Stomach (tissue), 9 donors: ENCODE measurements around the gene AUTS2. TPM values are rescaled to one million over a fixed set of nuclear protein-coding genes. Genes with fewer than 3 reads are reported as not detected.

Experiments
- DNase-seq, 2 donors: peaks; one replicate each; pipeline versions ENCODE4 v3.0.0 to v3.0.0-alpha.2; 2013 to 2019
- H3K27ac ChIP-seq, 5 donors: fragments of 200-600 bp in 4 of 5; sonication (generic) in 4 of 5; one replicate each; pipeline ENCODE4 v1.5.1; 2013 to 2019; ENCODE audit warnings: mild to moderate bottlenecking in 1 of 5, moderate library complexity in 1 of 5
- H3K27me3 ChIP-seq, 3 donors: fragments of 200-600 bp; sonication (generic); one replicate each; pipeline ENCODE4 v1.5.1; 2017 to 2019; ENCODE audit warnings: mixed run types in 1 of 3
- H3K36me3 ChIP-seq, 4 donors: fragments of 200-600 bp; sonication (generic); 1 replicate in 3 of 4; 2 replicates in 1 of 4; pipeline ENCODE4 v1.5.1; 2016 to 2019
- H3K4me1 ChIP-seq, 4 donors: fragments of 200-600 bp; sonication (generic); one replicate each; pipeline ENCODE4 v1.5.1; 2016 to 2019
- H3K4me3 ChIP-seq, 4 donors: fragments of 200-600 bp; sonication (generic) in 3 of 4; one replicate each; pipeline ENCODE4 v1.5.1; 2016 to 2019; ENCODE audit warnings: mild to moderate bottlenecking in 1 of 4
- H3K9me3 ChIP-seq, 4 donors: fragments of 200-600 bp; sonication (generic); one replicate each; pipeline ENCODE4 v1.5.1; 2016 to 2019
- CTCF ChIP-seq, 7 experiments: fragments of 450-650 bp in 4 of 7; fragments of 200-600 bp in 3 of 7; sonication (generic) in 3 of 7; IDR thresholded peaks; one replicate each; pipeline ENCODE4 v1.5.1; 2016 to 2019; ENCODE audit warnings: antibody characterized with exemption in 7 of 7, control low read depth in 2 of 7, mild to moderate bottlenecking in 1 of 7
- EP300 ChIP-seq: sonication (generic); formaldehyde crosslinking; IDR thresholded peaks from one replicate; pipeline ENCODE4 v1.6.1; 2017; ENCODE audit warnings: antibody characterized with exemption
- POLR2A ChIP-seq, 4 donors: fragments of 450-650 bp; IDR thresholded peaks; one replicate each; pipeline ENCODE4 v1.6.1; 2016; ENCODE audit warnings: antibody characterized with exemption in 4 of 4, control low read depth in 2 of 4, mild to moderate bottlenecking in 1 of 4, moderate library complexity in 1 of 4
- POLR2AphosphoS5 ChIP-seq, 3 donors: sonication (generic); formaldehyde crosslinking; IDR thresholded peaks; one replicate each; pipeline ENCODE4 v1.6.1; 2016; ENCODE audit warnings: antibody characterized with exemption in 3 of 3
- WGBS, 5 donors: extraction: QIAGEN DNeasy Blood & Tissue Kit in 3 of 5; methylation state at CpG; one replicate each; pipeline versions ENCODE4 v1.1.5 to v1.1.7; 2013 to 2018; 5-methylcytosine and 5-hydroxymethylcytosine counted together
- intact Hi-C: fragments of 100-400 bp; cut with DNase I; formaldehyde crosslinking; loops from one replicate; pipeline ENCODE4 v1.15.1; 2023; ENCODE audit warnings: low total_unique reads
- polyA plus RNA-seq, 3 donors: library from polyadenylated mRNA; stranded (reverse); fragments of 200-250 nt; gene quantifications; one replicate each; pipeline ENCODE4 v1.2.3, GENCODE V29; 2013
- total RNA-seq, 5 donors: library from RNA; depleted of rRNA; stranded (reverse); fragments of >200 nt; gene quantifications; one replicate each; pipeline versions ENCODE4 v1.1.0 to v1.2.3, GENCODE V29; 2014 to 2016
- donor health status: healthy with polysubstance abuse.
- donor health status: Bipolar disorder and iron deficiency.
- donor health status: healthy.

The AUTS2 gene
- total and polyA plus RNA-seq, 8 donors: 3.8 to 90.3 (median 38.1) TPM

- intact Hi-C loops: no loop called here
These were observed 455.1 kb downstream of the AUTS2 start for GRCh38 chr7:70053421-70053820.

GRCh38 chr7:70053989-70054388 is 455.7 kb downstream of the AUTS2 start:
- Histone ChIP-seq H3K9me3 (no peaks in the 10 kb centered on the region), H3K27me3 (no peaks in the 10 kb centered on the region), H3K27ac (no peak overlapping the region), H3K4me3 (no peak overlapping the region), H3K4me1 (peaks cover 0 to 23% (median 0%) of the 10 kb centered on the region in 4 donors), H3K36me3 (no peaks in the 10 kb centered on the region)
- DNase-seq: no peak
- TF ChIP-seq POLR2A (IDR thresholded peaks at IDR 0.05): no peak
- TF ChIP-seq CTCF (IDR thresholded peaks at IDR 0.05): no peak
- no peak for TF ChIP-seq POLR2AphosphoS5 (IDR thresholded peaks at IDR 0.05)
- no peak for TF ChIP-seq EP300
- WGBS, 5 donors: 79 to 100% (median 92%) methylated on average over 1 of the region's 1 CpG
- intact Hi-C loops: no loop called here

More at GRCh38 chr7:70053421-70053820, 455.1 kb downstream of the AUTS2 start:
- Histone ChIP-seq H3K4me1 (peaks cover 0 to 23% (median 0%) of the 10 kb centered on the region in 4 donors), H3K36me3 (no peaks in the 10 kb centered on the region), H3K27ac (no peak overlapping the region), H3K4me3 (no peak overlapping the region), H3K27me3 (no peaks in the 10 kb centered on the region), H3K9me3 (no peaks in the 10 kb centered on the region)
- DNase-seq: no peak
- 89 to 93% (median 91%) methylated on average over 2 of the region's 2 CpGs for WGBS, 5 donors
- TF ChIP-seq CTCF (IDR thresholded peaks at IDR 0.05) (no peak), POLR2A (IDR thresholded peaks at IDR 0.05) (no peak), EP300 (no peak), POLR2AphosphoS5 (IDR thresholded peaks at IDR 0.05) (no peak)

- no peaks in the 10 kb centered on the region for H3K36me3 ChIP-seq
- no peaks in the 10 kb centered on the region for H3K27me3 ChIP-seq
- H3K4me3 ChIP-seq: no peak overlapping the region
- intact Hi-C loops: no loop called here
- no peak for DNase-seq
- 28 to 69% (median 48%) methylated on average over 1 of the region's 1 CpG for WGBS, 5 donors
- no peak for TF ChIP-seq CTCF (IDR thresholded peaks at IDR 0.05)
- TF ChIP-seq POLR2AphosphoS5 (IDR thresholded peaks at IDR 0.05): no peak
- no peak for TF ChIP-seq POLR2A (IDR thresholded peaks at IDR 0.05)
- no peak for TF ChIP-seq EP300
- no peak overlapping the region for H3K27ac ChIP-seq
- no peaks in the 10 kb centered on the region for H3K9me3 ChIP-seq
- peaks cover 0 to 23% (median 0%) of the 10 kb centered on the region in 4 donors for H3K4me1 ChIP-seq
These were observed 458.1 kb downstream of the AUTS2 start for GRCh38 chr7:70056363-70056762.

- 67 to 83% (median 72%) methylated on average over 6 of the region's 6 CpGs for WGBS, 5 donors
These were observed 462.2 kb downstream of the AUTS2 start for GRCh38 chr7:70060298-70061068.

More at GRCh38 chr7:70060298-70061068, 462.2 kb downstream of the AUTS2 start:
- H3K27ac ChIP-seq: no peak overlapping the region
- no peak overlapping the region for H3K4me3 ChIP-seq
- H3K27me3 ChIP-seq: no peaks in the 10 kb centered on the region
- intact Hi-C loops: no loop called here
- no peak for DNase-seq
- H3K36me3 ChIP-seq: no peaks in the 10 kb centered on the region
- H3K4me1 ChIP-seq: peaks cover 0 to 18% (median 2%) of the 10 kb centered on the region in 4 donors
- no peaks in the 10 kb centered on the region for H3K9me3 ChIP-seq
- TF ChIP-seq CTCF (IDR thresholded peaks at IDR 0.05): no peak
- TF ChIP-seq POLR2A (IDR thresholded peaks at IDR 0.05): no peak
